K562 (cell line): ENCODE data around the gene SESN3. TPM values are rescaled to one million over a fixed set of nuclear protein-coding genes. Genes with fewer than 3 reads are reported as not detected.

ENCODE experiments used
- PBX2 ChIP-seq, 2 experiments: IDR thresholded peaks in 1 of 2; conservative IDR thresholded peaks in 1 of 2; 2 replicates each; pipeline ENCODE4 v1.6.1; 2016; ENCODE audit warnings: low read depth in 2 of 2, mild to moderate bottlenecking in 1 of 2, missing compliant biosample characterization in 1 of 2, missing genetic modification characterization in 1 of 2, moderate library complexity in 1 of 2
- polyA plus RNA-seq, 8 experiments: library from polyadenylated mRNA; depleted of rRNA in 4 of 8; stranded (reverse) in 5 of 8; unstranded in 3 of 8; fragments of >200 nt; fragmentation: Nextera tagmentation in 2 of 8; fragmentation: Illumina TruSeq in 1 of 8; extraction: Ambion mirVana in 2 of 8; extraction: Trizol in 1 of 8; gene quantifications; 2 replicates each; pipeline versions ENCODE4 v1.2.1 to v1.2.3, GENCODE V29; 2011 to 2014; ENCODE audit warnings: inconsistent platforms in 1 of 8, missing spikeins in 1 of 8
- total RNA-seq, 7 experiments: library from RNA; depleted of rRNA in 6 of 7; stranded (reverse); fragments of >200 nt in 6 of 7; fragmentation: Illumina TruSeq in 2 of 7; extraction: Trizol in 2 of 7; gene quantifications; 2 replicates each; pipeline versions ENCODE4 v1.2.1 to v1.2.3, GENCODE V29; 2011 to 2021; ENCODE audit warnings: low replicate concordance in 1 of 7
- TF ChIP-seq, protein P1 (sequence below): fragments of 450-650 bp; formaldehyde crosslinking; IDR thresholded peaks from 2 replicates; pipeline ENCODE4 v1.4.0; 2020; ENCODE audit warnings: mild to moderate bottlenecking
- TF ChIP-seq, protein P2 (sequence below): fragments of 450-650 bp; IDR thresholded peaks from 2 replicates; pipeline ENCODE4 v1.6.1; 2016

The SESN3 gene
- total and polyA plus RNA-seq, 9 of the 15 experiments (the other 6 are each of a cell fraction or from before 2014, with no cell fraction given) = 0.44 to 2.6 (median 1.5) TPM

DNA sequence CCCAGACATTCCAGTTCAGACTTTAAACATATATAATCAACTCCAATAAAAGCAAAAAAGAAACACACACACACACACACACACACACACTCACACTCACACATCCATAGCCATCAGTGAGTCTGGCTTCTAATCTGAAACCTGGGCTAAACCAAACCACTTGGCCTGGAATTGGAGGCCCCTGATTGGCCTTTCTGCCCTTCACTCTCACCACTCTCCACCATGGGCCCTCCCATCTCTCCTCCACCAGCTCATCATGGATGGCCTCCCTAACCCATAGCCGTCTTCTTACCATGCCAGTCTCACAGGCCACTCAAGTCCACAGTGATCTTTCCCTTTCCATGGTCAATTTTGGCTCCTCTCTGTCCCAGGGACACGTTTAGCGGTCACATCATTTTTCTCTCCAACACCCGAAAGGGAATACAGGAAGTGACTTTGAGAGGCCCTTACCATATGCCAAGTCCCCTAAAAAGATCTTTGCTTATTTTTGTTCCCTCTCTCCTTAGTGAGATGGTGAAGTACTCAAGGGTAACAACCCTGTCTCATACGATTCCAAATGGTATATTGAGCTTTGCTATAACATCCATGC is 74.8 kb downstream of the SESN3 start (continued):
- TF ChIP-seq PBX2 (CRISPR knock-in tag; IDR thresholded peaks at IDR 0.05; ENCODE audit: low read depth) = no peak
- TF ChIP-seq PBX2 (tag; conservative IDR thresholded peaks at IDR 0.05; ENCODE audit: low read depth) = peak; percentile 71
- TF ChIP-seq, protein P1, sequence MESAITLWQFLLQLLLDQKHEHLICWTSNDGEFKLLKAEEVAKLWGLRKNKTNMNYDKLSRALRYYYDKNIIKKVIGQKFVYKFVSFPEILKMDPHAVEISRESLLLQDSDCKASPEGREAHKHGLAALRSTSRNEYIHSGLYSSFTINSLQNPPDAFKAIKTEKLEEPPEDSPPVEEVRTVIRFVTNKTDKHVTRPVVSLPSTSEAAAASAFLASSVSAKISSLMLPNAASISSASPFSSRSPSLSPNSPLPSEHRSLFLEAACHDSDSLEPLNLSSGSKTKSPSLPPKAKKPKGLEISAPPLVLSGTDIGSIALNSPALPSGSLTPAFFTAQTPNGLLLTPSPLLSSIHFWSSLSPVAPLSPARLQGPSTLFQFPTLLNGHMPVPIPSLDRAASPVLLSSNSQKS (CRISPR knock-in tag) = no peak
- TF ChIP-seq, protein P2, sequence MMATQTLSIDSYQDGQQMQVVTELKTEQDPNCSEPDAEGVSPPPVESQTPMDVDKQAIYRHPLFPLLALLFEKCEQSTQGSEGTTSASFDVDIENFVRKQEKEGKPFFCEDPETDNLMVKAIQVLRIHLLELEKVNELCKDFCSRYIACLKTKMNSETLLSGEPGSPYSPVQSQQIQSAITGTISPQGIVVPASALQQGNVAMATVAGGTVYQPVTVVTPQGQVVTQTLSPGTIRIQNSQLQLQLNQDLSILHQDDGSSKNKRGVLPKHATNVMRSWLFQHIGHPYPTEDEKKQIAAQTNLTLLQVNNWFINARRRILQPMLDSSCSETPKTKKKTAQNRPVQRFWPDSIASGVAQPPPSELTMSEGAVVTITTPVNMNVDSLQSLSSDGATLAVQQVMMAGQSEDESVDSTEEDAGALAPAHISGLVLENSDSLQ = peak; percentile 96
